SK-N-SH (cell line): ENCODE results near the gene MICB. TPM values are rescaled to one million over a fixed set of nuclear protein-coding genes. Genes with fewer than 3 reads are reported as not detected.

ENCODE experiments used
- CTCF ChIA-PET: fragments of 300-600, 350-600 bp; formaldehyde crosslinking; extraction: SDS; loops from one replicate; lab custom pipeline; 2021; lab: Yijun Ruan, JAX
- POLR2A ChIA-PET: fragments of 350-600 bp; sonication (Branson Sonifier 250); formaldehyde crosslinking; extraction: SDS; loops from one replicate; lab custom pipeline; 2020; ENCODE audit warnings: antibody characterized with exemption, inconsistent platforms; lab: Yijun Ruan, JAX
- DNase-seq: peaks from one replicate; pipeline ENCODE4 v3.0.0; 2012
- H2AFZ ChIP-seq: fragments of 200-600 bp; sonication (generic); 2 replicates; pipeline ENCODE4 v1.8.1; 2016; ENCODE audit warnings: antibody characterized with exemption, mild to moderate bottlenecking, low read depth
- H3F3A ChIP-seq: fragments of 200-600 bp; sonication (generic); replicated peaks from 2 replicates; pipeline ENCODE3; 2016; ENCODE audit warnings: antibody characterized with exemption, mild to moderate bottlenecking; ENCODE audit not compliant: insufficient read depth
- H3K27ac ChIP-seq, 2 experiments: fragments of 200-500 bp in 1 of 2; fragments of 200-600 bp in 1 of 2; sonication (Bioruptor generic) in 1 of 2; sonication (generic), shearing (Covaris generic) in 1 of 2; 2 replicates each; pipeline versions ENCODE4 v1.5.1 to v1.6.1; 2014 to 2016; ENCODE audit warnings: low read depth in 2 of 2, inconsistent platforms in 1 of 2, low read length in 1 of 2, mild to moderate bottlenecking in 1 of 2, mixed read lengths in 1 of 2
- H3K27me3 ChIP-seq: fragments of 200-600 bp; sonication (generic), shearing (Covaris generic); 2 replicates; pipeline ENCODE4 v1.6.1; 2016; ENCODE audit warnings: mixed run types; ENCODE audit not compliant: insufficient read depth
- H3K36me3 ChIP-seq, 2 experiments: fragments of 200-500 bp in 1 of 2; fragments of 200-600 bp in 1 of 2; sonication (Bioruptor generic) in 1 of 2; sonication (generic) in 1 of 2; replicated peaks in 1 of 2; 2 replicates each; pipeline versions ENCODE3 to v1.5.1; 2014 to 2016; ENCODE audit warnings: low read length in 1 of 2, mild to moderate bottlenecking in 1 of 2; ENCODE audit not compliant: insufficient read depth in 2 of 2, control insufficient read depth in 1 of 2
- H3K4me1 ChIP-seq, 2 experiments: fragments of 200-500 bp in 1 of 2; fragments of 200-600 bp in 1 of 2; sonication (Bioruptor generic) in 1 of 2; sonication (generic), shearing (Covaris generic) in 1 of 2; 2 replicates each; pipeline versions ENCODE4 v1.5.1 to v1.6.1; 2014 to 2016; ENCODE audit warnings: low read depth in 1 of 2, low read length in 1 of 2, mixed run types in 1 of 2; ENCODE audit not compliant: insufficient read depth in 2 of 2, control insufficient read depth in 1 of 2
- H3K4me2 ChIP-seq: fragments of 200-600 bp; sonication (generic), shearing (Covaris generic); 2 replicates; pipeline ENCODE4 v1.6.1; 2017; ENCODE audit warnings: mixed run types
- H3K4me3 ChIP-seq, 2 experiments: fragments of 200-500 bp in 1 of 2; fragments of 200-600 bp in 1 of 2; sonication (Bioruptor generic) in 1 of 2; sonication (generic), shearing (Covaris generic) in 1 of 2; 2 replicates each; pipeline versions ENCODE4 v1.5.1 to v1.8.1; 2014 to 2016; ENCODE audit warnings: low read depth in 2 of 2, inconsistent platforms in 1 of 2, low read length in 1 of 2, mild to moderate bottlenecking in 1 of 2, mixed read lengths in 1 of 2, moderate library complexity in 1 of 2
- H3K79me2 ChIP-seq: fragments of 200-600 bp; sonication (generic); 2 replicates; pipeline ENCODE4 v1.8.1; 2017; ENCODE audit warnings: mild to moderate bottlenecking; ENCODE audit not compliant: insufficient read depth
- H3K9ac ChIP-seq: fragments of 200-600 bp; sonication (generic); 2 replicates; pipeline ENCODE4 v1.6.1; 2017; ENCODE audit warnings: mixed run types
- H3K9me2 ChIP-seq: fragments of 200-600 bp; sonication (generic); 2 replicates; pipeline ENCODE4 v1.6.1; 2017; ENCODE audit warnings: mixed run types
- H3K9me3 ChIP-seq: fragments of 200-600 bp; sonication (generic); 2 replicates; pipeline ENCODE4 v1.6.1; 2017; ENCODE audit warnings: mixed run types, mild to moderate bottlenecking, moderate library complexity
- H4K20me1 ChIP-seq: fragments of 200-600 bp; sonication (generic); 2 replicates; pipeline ENCODE4 v1.6.1; 2017; ENCODE audit warnings: mild to moderate bottlenecking, mixed run types; ENCODE audit not compliant: insufficient read depth
- CHD2 ChIP-seq: fragments of 150-350 bp; IDR thresholded peaks from 2 replicates; pipeline ENCODE4 v1.6.1; 2018; ENCODE audit warnings: low read length; ENCODE audit not compliant: partially characterized antibody
- CTCF ChIP-seq: fragments of 200-600 bp; sonication (generic); IDR thresholded peaks from 2 replicates; pipeline ENCODE4 v1.6.1; 2017; ENCODE audit warnings: antibody characterized with exemption, mild to moderate bottlenecking, moderate library complexity
- FOXM1 ChIP-seq: IDR thresholded peaks from 2 replicates; pipeline ENCODE4 v1.4.0; 2012; ENCODE audit warnings: low read depth, mild to moderate bottlenecking
- GABPA ChIP-seq: IDR thresholded peaks from 2 replicates; pipeline ENCODE4 v1.4.0; 2012; ENCODE audit warnings: low read depth, mild to moderate bottlenecking
- MAX ChIP-seq: IDR thresholded peaks from 2 replicates; pipeline ENCODE4 v1.4.0; 2012; ENCODE audit warnings: low read depth
- MEF2A ChIP-seq: IDR thresholded peaks from 2 replicates; pipeline ENCODE4 v1.4.0; 2012; ENCODE audit warnings: low read depth, borderline replicate concordance
- MXI1 ChIP-seq: IDR thresholded peaks from 2 replicates; pipeline ENCODE4 v1.6.1; 2012; ENCODE audit warnings: mild to moderate bottlenecking, low read depth, low read length, improper control_type of control experiment
- RAD21 ChIP-seq: IDR thresholded peaks from 2 replicates; pipeline ENCODE4 v1.6.1; 2012; ENCODE audit warnings: mild to moderate bottlenecking, low read length
- RCOR1 ChIP-seq: fragments of 150-350 bp; IDR thresholded peaks from 2 replicates; pipeline ENCODE4 v1.6.1; 2017; ENCODE audit warnings: antibody characterized with exemption, low read length
- SIN3A ChIP-seq: IDR thresholded peaks from 2 replicates; pipeline ENCODE4 v1.6.1; 2012; ENCODE audit warnings: low read depth, mild to moderate bottlenecking, low read length, moderate library complexity, borderline replicate concordance
- SMC3 ChIP-seq: IDR thresholded peaks from 2 replicates; pipeline ENCODE4 v1.6.1; 2012; ENCODE audit warnings: low read depth, low read length, improper control_type of control experiment
- TAF1 ChIP-seq: IDR thresholded peaks from 2 replicates; pipeline ENCODE4 v1.6.1; 2012; ENCODE audit warnings: low read depth, mild to moderate bottlenecking, low read length, moderate library complexity, borderline replicate concordance
- TEAD4 ChIP-seq: IDR thresholded peaks from 2 replicates; pipeline ENCODE4 v1.4.0; 2012; ENCODE audit warnings: mild to moderate bottlenecking, borderline replicate concordance; ENCODE audit not compliant: insufficient read depth
- USF2 ChIP-seq: fragments of 150-350 bp; IDR thresholded peaks from 2 replicates; pipeline ENCODE4 v1.6.1; 2017; ENCODE audit warnings: antibody characterized with exemption, low read length, low read depth, borderline replicate concordance
- YY1 ChIP-seq: IDR thresholded peaks from 2 replicates; pipeline ENCODE4 v1.4.0; 2012; ENCODE audit warnings: low read depth, mild to moderate bottlenecking
- WGBS: methylation state at CpG from one replicate; pipeline ENCODE4 v1.1.6; 2017; ENCODE audit warnings: low lambda C conversion rate; 5-methylcytosine and 5-hydroxymethylcytosine counted together
- polyA plus RNA-seq, 3 experiments: library from polyadenylated mRNA; depleted of rRNA; stranded (reverse); fragments of >200 nt; gene quantifications; 2 replicates each; pipeline ENCODE4 v1.2.3, GENCODE V29; 2012
- TF ChIP-seq, protein P1 (sequence below): IDR thresholded peaks from 2 replicates; pipeline ENCODE4 v1.4.0; 2012; ENCODE audit warnings: low read depth, borderline replicate concordance
- TF ChIP-seq, protein P2 (sequence below): IDR thresholded peaks from 2 replicates; pipeline ENCODE4 v1.6.1; 2012; ENCODE audit warnings: mild to moderate bottlenecking, low read depth, low read length, moderate library complexity

Gene MICB
- polyA plus RNA-seq, 1 of the 3 experiments (the other 2 are of a cell fraction), result 9.7 TPM

- TF ChIP-seq USF2 (0 out of 2 replicates have a peak, but pooled peaks have one; percentile 26), CHD2 (peak; percentile 93), TAF1 (peak; percentile 33), CTCF (peak; percentile 98), YY1 (peak; percentile 41; the same call in 1 of the 2 replicates), MAX (peak; percentile 72), RCOR1 (peak; percentile 72), GABPA (peak; percentile 70), SMC3 (peak; percentile 89)
- TF ChIP-seq, protein P1, sequence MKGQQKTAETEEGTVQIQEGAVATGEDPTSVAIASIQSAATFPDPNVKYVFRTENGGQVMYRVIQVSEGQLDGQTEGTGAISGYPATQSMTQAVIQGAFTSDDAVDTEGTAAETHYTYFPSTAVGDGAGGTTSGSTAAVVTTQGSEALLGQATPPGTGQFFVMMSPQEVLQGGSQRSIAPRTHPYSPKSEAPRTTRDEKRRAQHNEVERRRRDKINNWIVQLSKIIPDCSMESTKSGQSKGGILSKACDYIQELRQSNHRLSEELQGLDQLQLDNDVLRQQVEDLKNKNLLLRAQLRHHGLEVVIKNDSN, result no peak
- TF ChIP-seq, all 33 proteins: peak for 15
These were observed 48.5 kb downstream of the MICB start, which contains the start of gene ATP6V1G2 (continued) for GRCh38 chr6:31546339-31546957.

DNA sequence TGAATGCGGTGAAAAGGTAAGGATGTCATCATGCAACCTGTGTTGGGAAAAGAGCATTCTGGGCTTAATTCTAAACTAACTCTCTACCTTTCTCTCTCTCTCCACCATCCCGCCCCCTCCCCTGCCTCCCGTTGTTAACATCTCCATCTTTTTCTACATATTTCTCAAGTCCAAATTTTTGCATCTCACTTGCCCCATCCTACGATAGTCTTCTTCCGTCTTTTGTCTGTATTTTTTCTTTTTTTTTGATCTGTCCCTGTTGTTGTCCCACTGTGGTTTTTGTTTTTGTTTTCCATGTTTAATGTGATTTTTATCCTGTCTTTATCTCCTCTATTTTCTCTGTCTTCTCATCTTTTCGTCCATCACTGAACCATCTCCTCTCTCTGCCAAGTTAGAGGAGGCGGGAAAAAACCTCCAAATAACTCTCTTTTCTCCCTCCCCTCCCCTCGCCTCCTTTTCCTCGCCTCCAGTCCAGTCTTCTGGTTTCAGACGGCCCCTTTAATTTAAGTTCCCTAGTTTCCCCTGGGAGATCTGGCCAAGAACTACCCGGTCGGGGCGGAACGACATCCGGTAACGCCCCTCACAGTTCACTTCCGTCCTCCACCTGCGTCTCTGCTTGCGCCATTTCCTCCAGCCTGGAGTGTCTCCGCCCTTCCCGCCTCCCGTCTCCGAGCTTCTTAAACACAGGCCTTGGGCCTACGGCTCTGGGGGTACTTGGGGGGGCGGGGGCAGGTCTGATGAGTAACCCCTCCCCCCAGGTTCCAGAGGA is 49.2 kb downstream of the MICB start, which contains the start of gene NFKBIL1:
Gene NFKBIL1 (plus strand): TSS at position 651 of the 769 bp plus-strand sequence. CDS start 87 bp downstream, at position 738.
- WGBS, result under 1% methylated on average over 25 of the region's 25 CpGs
- Histone ChIP-seq H3K4me1 (peaks cover 8 to 11% of the 10 kb centered on the region in 2 experiments; a peak in 3 of 4 replicates), H3F3A (peaks cover 18% of the 10 kb centered on the region), H3K9me3 (no peaks in the 10 kb centered on the region), H3K9me2 (no peaks in the 10 kb centered on the region), H3K9ac (peak within 1 kb of the TSS; percentile 88), H3K4me3 (peak within 1 kb of the TSS; percentile 52 to 77), H4K20me1 (no peaks in the 10 kb centered on the region), H3K79me2 (peaks cover 53% of the 10 kb centered on the region), H3K27ac (peak within 1 kb of the TSS; percentile 74 to 78), H3K36me3 (peaks cover 5 to 19% of the 10 kb centered on the region in 2 experiments), H2AFZ (peak within 1 kb of the TSS; percentile 87), H3K27me3 (no peaks in the 10 kb centered on the region), H3K4me2 (peak within 1 kb of the TSS; percentile 92)
- CTCF ChIA-PET, result interaction anchor here (0.6 to 11.9 kb wide), 29 partner anchors 8 to 643 kb away, joined by 3 to 301 read pairs (median 3); partner anchors contain the start of genes EHMT2, GPANK1, LST1 and LTB
- DNase-seq, result peak; percentile 90
- POLR2A ChIA-PET, result interaction anchor here (0.6 to 2.4 kb wide), 8 partner anchors 9 to 1425 kb away, joined by 3 to 18 read pairs (median 4); partner anchors contain the start of gene DDAH2
- TF ChIP-seq GABPA (peak; percentile 97), SIN3A (0 out of 2 replicates have a peak, but pooled peaks have one; percentile 76), MAX (peak; percentile 86), CHD2 (peak; percentile 71), FOXM1 (no peak), USF2 (no peak), RAD21 (no peak), MXI1 (peak; percentile 57), TEAD4 (no peak), TAF1 (peak; percentile 71; the same call in 1 of the 2 replicates), RCOR1 (peak; percentile 78), MEF2A (no peak), SMC3 (no peak)
- TF ChIP-seq, protein P2, sequence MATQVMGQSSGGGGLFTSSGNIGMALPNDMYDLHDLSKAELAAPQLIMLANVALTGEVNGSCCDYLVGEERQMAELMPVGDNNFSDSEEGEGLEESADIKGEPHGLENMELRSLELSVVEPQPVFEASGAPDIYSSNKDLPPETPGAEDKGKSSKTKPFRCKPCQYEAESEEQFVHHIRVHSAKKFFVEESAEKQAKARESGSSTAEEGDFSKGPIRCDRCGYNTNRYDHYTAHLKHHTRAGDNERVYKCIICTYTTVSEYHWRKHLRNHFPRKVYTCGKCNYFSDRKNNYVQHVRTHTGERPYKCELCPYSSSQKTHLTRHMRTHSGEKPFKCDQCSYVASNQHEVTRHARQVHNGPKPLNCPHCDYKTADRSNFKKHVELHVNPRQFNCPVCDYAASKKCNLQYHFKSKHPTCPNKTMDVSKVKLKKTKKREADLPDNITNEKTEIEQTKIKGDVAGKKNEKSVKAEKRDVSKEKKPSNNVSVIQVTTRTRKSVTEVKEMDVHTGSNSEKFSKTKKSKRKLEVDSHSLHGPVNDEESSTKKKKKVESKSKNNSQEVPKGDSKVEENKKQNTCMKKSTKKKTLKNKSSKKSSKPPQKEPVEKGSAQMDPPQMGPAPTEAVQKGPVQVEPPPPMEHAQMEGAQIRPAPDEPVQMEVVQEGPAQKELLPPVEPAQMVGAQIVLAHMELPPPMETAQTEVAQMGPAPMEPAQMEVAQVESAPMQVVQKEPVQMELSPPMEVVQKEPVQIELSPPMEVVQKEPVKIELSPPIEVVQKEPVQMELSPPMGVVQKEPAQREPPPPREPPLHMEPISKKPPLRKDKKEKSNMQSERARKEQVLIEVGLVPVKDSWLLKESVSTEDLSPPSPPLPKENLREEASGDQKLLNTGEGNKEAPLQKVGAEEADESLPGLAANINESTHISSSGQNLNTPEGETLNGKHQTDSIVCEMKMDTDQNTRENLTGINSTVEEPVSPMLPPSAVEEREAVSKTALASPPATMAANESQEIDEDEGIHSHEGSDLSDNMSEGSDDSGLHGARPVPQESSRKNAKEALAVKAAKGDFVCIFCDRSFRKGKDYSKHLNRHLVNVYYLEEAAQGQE, result 0 out of 2 replicates have a peak, but pooled peaks have one; percentile 49
